CD14-positive monocyte (primary cell): Measurements from ENCODE around the gene TACO1. TPM values are rescaled to one million over a fixed set of nuclear protein-coding genes. Genes with fewer than 3 reads are reported as not detected.

ENCODE experiments used
- DNase-seq, 3 donors: peaks; one replicate each; pipeline ENCODE4 v3.0.0-alpha.2; 2011 to 2022
- H2AFZ ChIP-seq: 2 replicates; pipeline ENCODE4 v1.6.0; 2012; ENCODE audit warnings: mild to moderate bottlenecking, low read depth, low read length, inconsistent platforms; ENCODE audit not compliant: insufficient read depth, poor library complexity, severe bottlenecking
- H3K27ac ChIP-seq, 2 donors: 1 replicate in 1 of 2; 2 replicates in 1 of 2; pipeline ENCODE4 v1.5.1; 2012 to 2013; ENCODE audit warnings: low read length in 2 of 2, control low read depth in 1 of 2, inconsistent platforms in 1 of 2, low read depth in 1 of 2, mild to moderate bottlenecking in 1 of 2
- H3K27me3 ChIP-seq, 2 donors: one replicate each; pipeline versions ENCODE4 v1.6.0 to v1.6.1; 2011 to 2013; ENCODE audit warnings: low read length in 2 of 2; ENCODE audit not compliant: control insufficient read depth in 2 of 2, insufficient read depth in 2 of 2
- H3K36me3 ChIP-seq, 2 donors: replicated peaks in 1 of 2; 1 replicate in 1 of 2; 2 replicates in 1 of 2; pipeline versions ENCODE4 v1.5.1 to v1.6.1; 2012 to 2013; ENCODE audit warnings: low read length in 2 of 2, control low read depth in 1 of 2, inconsistent platforms in 1 of 2, mild to moderate bottlenecking in 1 of 2; ENCODE audit not compliant: insufficient read depth in 2 of 2, control insufficient read depth in 1 of 2
- H3K4me1 ChIP-seq, 2 donors: 1 replicate in 1 of 2; 2 replicates in 1 of 2; pipeline versions ENCODE4 v1.5.1 to v1.6.1; 2012 to 2013; ENCODE audit warnings: low read length in 2 of 2, control low read depth in 1 of 2, inconsistent platforms in 1 of 2, mild to moderate bottlenecking in 1 of 2, moderate library complexity in 1 of 2; ENCODE audit not compliant: insufficient read depth in 2 of 2, control insufficient read depth in 1 of 2
- H3K4me2 ChIP-seq: replicated peaks from 2 replicates; pipeline ENCODE3; 2012; ENCODE audit warnings: low read length, moderate library complexity, mild to moderate bottlenecking; ENCODE audit not compliant: poor library complexity, severe bottlenecking; ENCODE audit errors: extremely low read depth
- H3K4me3 ChIP-seq, 3 experiments: fragments of 200-600 bp in 1 of 3; sonication (generic) in 1 of 3; replicated peaks in 1 of 3; 1 replicate in 2 of 3; 2 replicates in 1 of 3; pipeline ENCODE4 v1.5.1; 2011 to 2013; ENCODE audit warnings: low read length in 3 of 3, mild to moderate bottlenecking in 3 of 3, control low read depth in 2 of 3, low read depth in 2 of 3, inconsistent platforms in 1 of 3, moderate library complexity in 1 of 3
- H3K79me2 ChIP-seq: 2 replicates; pipeline ENCODE4 v1.6.0; 2012; ENCODE audit warnings: mild to moderate bottlenecking, control low read depth, inconsistent platforms, low read length, moderate library complexity; ENCODE audit not compliant: insufficient read depth
- H3K9ac ChIP-seq: 2 replicates; pipeline ENCODE4 v1.6.0; 2017; ENCODE audit warnings: low read length, mild to moderate bottlenecking; ENCODE audit not compliant: insufficient read depth, poor library complexity, severe bottlenecking
- H3K9me3 ChIP-seq, 2 donors: replicated peaks in 1 of 2; 1 replicate in 1 of 2; 2 replicates in 1 of 2; pipeline versions ENCODE4 v1.5.1 to v1.6.1; 2012 to 2013; ENCODE audit warnings: low read length in 2 of 2, control low read depth in 1 of 2; ENCODE audit not compliant: control insufficient read depth in 1 of 2, insufficient read depth in 1 of 2
- H4K20me1 ChIP-seq: 2 replicates; pipeline ENCODE4 v1.6.0; 2012; ENCODE audit warnings: mild to moderate bottlenecking, low read length, control low read depth, moderate library complexity; ENCODE audit not compliant: insufficient read depth
- H3K27ac Mint-ChIP-seq, 7 donors: one replicate each; pipeline ENCODE4 v1.8.0; 2020; ENCODE audit warnings: mild to moderate bottlenecking in 7 of 7, mixed read lengths in 7 of 7, moderate library complexity in 6 of 7, inconsistent platforms in 2 of 7
- H3K27me3 Mint-ChIP-seq, 3 donors: one replicate each; pipeline ENCODE4 v1.8.0; 2021 to 2022; ENCODE audit warnings: low read depth in 3 of 3, mild to moderate bottlenecking in 3 of 3, mixed read lengths in 3 of 3, moderate library complexity in 3 of 3, inconsistent platforms in 1 of 3
- H3K36me3 Mint-ChIP-seq, 2 donors: one replicate each; pipeline ENCODE4 v1.8.0; 2020; ENCODE audit warnings: mixed read lengths in 2 of 2, inconsistent platforms in 1 of 2, mild to moderate bottlenecking in 1 of 2
- H3K4me1 Mint-ChIP-seq: one replicate; pipeline ENCODE4 v1.8.0; 2020; ENCODE audit warnings: mild to moderate bottlenecking, mixed read lengths
- H3K4me3 Mint-ChIP-seq, 2 donors: one replicate each; pipeline ENCODE4 v1.8.0; 2020; ENCODE audit warnings: mild to moderate bottlenecking in 2 of 2, mixed read lengths in 2 of 2, moderate library complexity in 1 of 2
- H3K9me3 Mint-ChIP-seq, 7 donors: one replicate each; pipeline ENCODE4 v1.8.0; 2020 to 2022; ENCODE audit warnings: mixed read lengths in 7 of 7, mild to moderate bottlenecking in 6 of 7, moderate library complexity in 6 of 7, inconsistent platforms in 2 of 7
- CTCF ChIP-seq: fragments of 200-600 bp; IDR thresholded peaks from one replicate; pipeline ENCODE4 v1.8.0; 2022; ENCODE audit warnings: antibody characterized with exemption, mild to moderate bottlenecking
- WGBS: methylation state at CpG from one replicate; pipeline ENCODE4 v1.1.5; 2013; ENCODE audit warnings: missing lambda C conversion rate; ENCODE audit not compliant: insufficient coverage; 5-methylcytosine and 5-hydroxymethylcytosine counted together
- intact Hi-C, 2 donors: fragments of 100-400 bp; cut with micrococcal nuclease; formaldehyde crosslinking; loops; one replicate each; pipeline versions ENCODE4 v1.15.0 to v1.15.1; 2023
- polyA plus RNA-seq, 3 donors: library from polyadenylated mRNA; depleted of rRNA in 1 of 3; unstranded in 2 of 3; stranded (reverse) in 1 of 3; fragments of 300-500 nt in 2 of 3; fragments of >200 nt in 1 of 3; fragmentation: Illumina TruSeq in 2 of 3; gene quantifications; 1 replicate in 2 of 3; 2 replicates in 1 of 3; pipeline ENCODE4 v1.2.3, GENCODE V29; 2012 to 2021

TACO1 gene
- polyA plus RNA-seq, 3 donors: 4.1 to 12.5 (median 9.5) TPM

- H3K9ac ChIP-seq: no peak overlapping the region
- Mint-ChIP-seq H3K9me3 (no peaks in the 10 kb centered on the region), H3K27me3 (peaks cover 0 to 6% (median 0%) of the 10 kb centered on the region in 3 donors), H3K27ac (peak overlapping the region in 3 of 7 donors; percentile 25 to 78 (median 27)), H3K4me1 (no peaks in the 10 kb centered on the region), H3K36me3 (peaks cover 61 to 77% of the 10 kb centered on the region in 2 donors), H3K4me3 (no peak overlapping the region)
- no peaks in the 10 kb centered on the region for H3K9me3 ChIP-seq
- intact Hi-C loops: no loop called here
- DNase-seq: no peak
- 100% methylated on average over 2 of the region's 3 CpGs for WGBS
- H3K27ac ChIP-seq: no peak overlapping the region
- H3K4me1 ChIP-seq: no peaks in the 10 kb centered on the region
- TF ChIP-seq CTCF: no peak
- H4K20me1 ChIP-seq: no peaks in the 10 kb centered on the region
- no peaks in the 10 kb centered on the region for H3K27me3 ChIP-seq
- H3K36me3 ChIP-seq: peaks cover 55 to 71% of the 10 kb centered on the region in 2 donors
- no peak overlapping the region for H2AFZ ChIP-seq
- no peak overlapping the region for H3K4me2 ChIP-seq
- no peaks in the 10 kb centered on the region for H3K79me2 ChIP-seq
- H3K4me3 ChIP-seq: no peak overlapping the region
These were observed 7.9 kb upstream of the TACO1 start for GRCh38 chr17:63592797-63593196.

GRCh38 chr17:63595132-63595531 is 5.6 kb upstream of the TACO1 start:
- Histone ChIP-seq H3K79me2 (no peaks in the 10 kb centered on the region), H3K36me3 (peaks cover 32 to 47% of the 10 kb centered on the region in 2 donors), H3K4me3 (no peak overlapping the region), H3K4me1 (peaks cover 2% of the 10 kb centered on the region in 2 donors), H3K27me3 (no peaks in the 10 kb centered on the region), H3K9ac (no peak overlapping the region), H3K9me3 (no peaks in the 10 kb centered on the region), H3K4me2 (no peak overlapping the region), H2AFZ (no peak overlapping the region), H4K20me1 (no peaks in the 10 kb centered on the region), H3K27ac (no peak overlapping the region)
- no peak overlapping the region for H3K4me3 Mint-ChIP-seq
- DNase-seq: no peak
- peaks cover 0 to 4% (median 0%) of the 10 kb centered on the region in 3 donors for H3K27me3 Mint-ChIP-seq
- peaks cover 2% of the 10 kb centered on the region for H3K4me1 Mint-ChIP-seq
- 100% methylated on average over 1 of the region's 3 CpGs for WGBS
- H3K9me3 Mint-ChIP-seq: no peaks in the 10 kb centered on the region
- H3K36me3 Mint-ChIP-seq: peaks cover 39 to 54% of the 10 kb centered on the region in 2 donors
- TF ChIP-seq CTCF: no peak
- H3K27ac Mint-ChIP-seq: no peak overlapping the region
- intact Hi-C loops: no loop called here
